ENCODE measurements around the gene PHLPP1. TPM values are rescaled to one million over a fixed set of nuclear protein-coding genes. Genes with fewer than 3 reads are reported as not detected.

Gene PHLPP1
- total and polyA plus RNA-seq, 2 of the 4 experiments (the other 2 are of a cell fraction): 3.3 to 3.6 TPM

DNA sequence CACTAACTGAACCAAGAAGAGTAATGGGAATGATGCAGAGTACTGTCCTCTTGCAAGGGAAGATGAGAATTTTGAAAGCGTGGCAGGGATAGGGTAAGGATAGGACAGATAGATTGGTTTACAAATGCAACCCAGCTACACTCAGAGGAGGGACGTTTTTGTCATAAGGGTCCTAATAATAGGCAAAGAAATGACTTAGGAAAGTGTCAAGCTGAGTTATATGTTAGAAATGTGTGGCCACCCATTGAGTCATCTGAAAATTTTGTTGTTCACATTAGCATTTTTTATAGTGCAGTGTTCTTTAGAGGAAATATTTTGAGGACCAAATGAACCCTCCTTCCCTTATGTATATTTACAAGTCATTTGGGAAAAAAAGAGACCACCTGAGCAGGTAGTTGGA lies 137.5 kb downstream of the PHLPP1 start:
- H2AFZ ChIP-seq (replicated peaks; ENCODE audit: low read length, poor library complexity): no peak overlapping the region
- in situ Hi-C loops (cut with MboI; ENCODE audit: low sequenced_read_pairs): loop anchor here (10.0 kb wide), 1 partner anchor 58 kb away; no protein-coding TSS in a partner anchor
- H2BK5ac ChIP-seq (ENCODE audit: low read depth, low read length, poor library complexity, severe bottlenecking): no peak overlapping the region
- no peak overlapping the region; the same call in 1 of the 2 replicates for H3K14ac ChIP-seq (replicated peaks; ENCODE audit: low read depth, low read length)
- ChIA-PET POLR2A (ENCODE audit: unreplicated experiment) (no interaction called here), CTCF (no interaction called here)
- no peaks in the 10 kb centered on the region for H3K36me3 ChIP-seq (ENCODE audit: control insufficient read depth, insufficient read depth, low read length)
- peak; percentile 21 for DNase-seq
- no peak overlapping the region for H3K9ac ChIP-seq (ENCODE audit: low read depth, low read length)
- no peak overlapping the region for H3K4ac ChIP-seq (ENCODE audit: low read depth, low read length)
- no peak overlapping the region for H4K91ac ChIP-seq (ENCODE audit: insufficient read depth, low read depth, low read length)
- H2BK15ac ChIP-seq (ENCODE audit: low read depth, low read length): no peak overlapping the region
- no peak overlapping the region for H2AK5ac ChIP-seq (ENCODE audit: low read depth, low read length)
- TF ChIP-seq POLR2A (IDR thresholded peaks at IDR 0.05; ENCODE audit: low read depth, low read length): no peak
- no peak for TF ChIP-seq CEBPB (IDR thresholded peaks at IDR 0.05; ENCODE audit: low read depth, low read length)
- TF ChIP-seq, protein P1, sequence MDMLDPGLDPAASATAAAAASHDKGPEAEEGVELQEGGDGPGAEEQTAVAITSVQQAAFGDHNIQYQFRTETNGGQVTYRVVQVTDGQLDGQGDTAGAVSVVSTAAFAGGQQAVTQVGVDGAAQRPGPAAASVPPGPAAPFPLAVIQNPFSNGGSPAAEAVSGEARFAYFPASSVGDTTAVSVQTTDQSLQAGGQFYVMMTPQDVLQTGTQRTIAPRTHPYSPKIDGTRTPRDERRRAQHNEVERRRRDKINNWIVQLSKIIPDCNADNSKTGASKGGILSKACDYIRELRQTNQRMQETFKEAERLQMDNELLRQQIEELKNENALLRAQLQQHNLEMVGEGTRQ (IDR thresholded peaks at IDR 0.05; ENCODE audit: low read depth, low read length): no peak
- TF ChIP-seq NFE2L2 (IDR thresholded peaks at IDR 0.05; ENCODE audit: low read depth, low read length): no peak
- TF ChIP-seq SMC3 (IDR thresholded peaks at IDR 0.05; ENCODE audit: low read depth, low read length): no peak
- TF ChIP-seq, protein P2, sequence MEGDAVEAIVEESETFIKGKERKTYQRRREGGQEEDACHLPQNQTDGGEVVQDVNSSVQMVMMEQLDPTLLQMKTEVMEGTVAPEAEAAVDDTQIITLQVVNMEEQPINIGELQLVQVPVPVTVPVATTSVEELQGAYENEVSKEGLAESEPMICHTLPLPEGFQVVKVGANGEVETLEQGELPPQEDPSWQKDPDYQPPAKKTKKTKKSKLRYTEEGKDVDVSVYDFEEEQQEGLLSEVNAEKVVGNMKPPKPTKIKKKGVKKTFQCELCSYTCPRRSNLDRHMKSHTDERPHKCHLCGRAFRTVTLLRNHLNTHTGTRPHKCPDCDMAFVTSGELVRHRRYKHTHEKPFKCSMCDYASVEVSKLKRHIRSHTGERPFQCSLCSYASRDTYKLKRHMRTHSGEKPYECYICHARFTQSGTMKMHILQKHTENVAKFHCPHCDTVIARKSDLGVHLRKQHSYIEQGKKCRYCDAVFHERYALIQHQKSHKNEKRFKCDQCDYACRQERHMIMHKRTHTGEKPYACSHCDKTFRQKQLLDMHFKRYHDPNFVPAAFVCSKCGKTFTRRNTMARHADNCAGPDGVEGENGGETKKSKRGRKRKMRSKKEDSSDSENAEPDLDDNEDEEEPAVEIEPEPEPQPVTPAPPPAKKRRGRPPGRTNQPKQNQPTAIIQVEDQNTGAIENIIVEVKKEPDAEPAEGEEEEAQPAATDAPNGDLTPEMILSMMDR (conservative IDR thresholded peaks at IDR 0.05; ENCODE audit: low read depth, low read length): no peak
- no peak for TF ChIP-seq RFX5 (IDR thresholded peaks at IDR 0.05; ENCODE audit: low read depth, low read length)
- no peak for TF ChIP-seq MAZ (IDR thresholded peaks at IDR 0.05; ENCODE audit: borderline replicate concordance, low read depth, low read length)
- TF ChIP-seq FOS (IDR thresholded peaks at IDR 0.05; ENCODE audit: low read depth, low read length): no peak
- TF ChIP-seq, protein P3, sequence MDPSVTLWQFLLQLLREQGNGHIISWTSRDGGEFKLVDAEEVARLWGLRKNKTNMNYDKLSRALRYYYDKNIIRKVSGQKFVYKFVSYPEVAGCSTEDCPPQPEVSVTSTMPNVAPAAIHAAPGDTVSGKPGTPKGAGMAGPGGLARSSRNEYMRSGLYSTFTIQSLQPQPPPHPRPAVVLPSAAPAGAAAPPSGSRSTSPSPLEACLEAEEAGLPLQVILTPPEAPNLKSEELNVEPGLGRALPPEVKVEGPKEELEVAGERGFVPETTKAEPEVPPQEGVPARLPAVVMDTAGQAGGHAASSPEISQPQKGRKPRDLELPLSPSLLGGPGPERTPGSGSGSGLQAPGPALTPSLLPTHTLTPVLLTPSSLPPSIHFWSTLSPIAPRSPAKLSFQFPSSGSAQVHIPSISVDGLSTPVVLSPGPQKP (IDR thresholded peaks at IDR 0.05; ENCODE audit: borderline replicate concordance, low read depth, low read length): no peak
- TF ChIP-seq RAD21 (IDR thresholded peaks at IDR 0.05; ENCODE audit: low read length): no peak
- TF ChIP-seq RCOR1 (IDR thresholded peaks at IDR 0.05; ENCODE audit: insufficient replicate concordance, low read length): no peak
- TF ChIP-seq BHLHE40 (IDR thresholded peaks at IDR 0.05; ENCODE audit: low read depth, low read length): no peak
- no peak for TF ChIP-seq MXI1 (IDR thresholded peaks at IDR 0.05; ENCODE audit: borderline replicate concordance, low read depth, low read length)
- peak overlapping the region; percentile 30; the same call in 1 of the 2 replicates for H3K4me2 ChIP-seq (ENCODE audit: low read depth, low read length)
- peaks cover 5 to 12% of the 10 kb centered on the region in 2 experiments; a peak in 3 of 4 replicates for H3K79me1 ChIP-seq (ENCODE audit: low read depth in 1 of 2, low read length in 2 of 2)
- no peak overlapping the region for H4K8ac ChIP-seq (ENCODE audit: low read depth in 2 of 2, low read length in 2 of 2)
- H3K9me1 ChIP-seq (ENCODE audit: insufficient read depth, low read length): no peaks in the 10 kb centered on the region; the same call in 1 of the 2 replicates
- no peak overlapping the region for H3K23ac ChIP-seq (ENCODE audit: low read depth, low read length)
- no TSS peak for BruUV-seq (replicated peaks)
- intact Hi-C loops (cut with micrococcal nuclease): no loop called here
- H2BK20ac ChIP-seq (ENCODE audit: low read depth, low read length): peak overlapping the region; percentile 51; the same call in 1 of the 2 replicates
- no peak overlapping the region for H3K27ac ChIP-seq (ENCODE audit: insufficient read depth, low read length)
- dilution Hi-C loops (cut with HindIII; ENCODE audit: low sequenced_read_pairs, unreplicated experiment): no loop called here
- no peaks in the 10 kb centered on the region for H3K9me3 ChIP-seq (ENCODE audit: control insufficient read depth, insufficient read depth, low read length)
- H4K20me1 ChIP-seq (ENCODE audit: insufficient read depth, low read length): no peaks in the 10 kb centered on the region
- peak; percentile 32 for ATAC-seq (ENCODE audit: low read depth)
- no peak overlapping the region for H2BK120ac ChIP-seq (ENCODE audit: low read depth, low read length)
- H3K4me1 ChIP-seq (ENCODE audit: control insufficient read depth, insufficient read depth, low read length): peaks cover 4% of the 10 kb centered on the region; the same call in 1 of the 2 replicates
- H3K4me3 ChIP-seq (ENCODE audit: insufficient read depth, low read depth, low read length): no peak overlapping the region
- no peaks in the 10 kb centered on the region for H3K27me3 ChIP-seq (ENCODE audit: control insufficient read depth, insufficient read depth, low read length)
- no peak overlapping the region for H3K18ac ChIP-seq (ENCODE audit: low read depth, low read length)
- H2AK9ac ChIP-seq (replicated peaks; ENCODE audit: low read depth, low read length, poor library complexity): no peak overlapping the region
- 50% methylated on average over 2 of the region's 2 CpGs; no CpG with 5 or more reads in 1 of the 2 experiments for WGBS, 2 experiments (ENCODE audit: extremely low coverage in 2 of 2, insufficient read length in 1 of 2)
- H4K5ac ChIP-seq (ENCODE audit: low read depth, low read length): no peak overlapping the region
- no peak overlapping the region for H3K56ac ChIP-seq (ENCODE audit: extremely low read depth, insufficient read depth, low read length)

All from IMR-90 (cell line).